Measurements from ENCODE around the gene CNOT6.
"Not testable (repeated sequence)": the region's sequence is repeated elsewhere in the genome, so short reads cannot be mapped to it uniquely, and the experiment has no call there.

CNOT6 gene

DNA sequence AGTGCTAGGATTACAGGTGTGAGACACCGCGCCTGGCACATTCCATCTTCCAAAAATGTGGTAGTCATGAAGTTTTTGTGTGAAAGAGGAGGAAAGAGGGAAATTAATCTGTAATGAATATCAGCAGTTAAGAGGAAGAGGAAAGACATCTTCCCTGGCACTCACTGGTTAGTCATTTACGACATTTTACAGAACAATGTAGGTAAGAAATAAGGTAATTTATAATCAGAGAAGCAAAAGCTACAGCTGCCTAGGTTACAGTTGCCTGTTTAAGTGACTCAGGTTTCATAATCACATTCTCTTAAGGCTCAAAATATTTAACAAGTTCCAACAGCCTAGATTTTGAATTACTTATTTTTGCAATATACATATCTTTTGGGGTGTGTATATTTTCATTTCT lies 26.9 kb downstream of the CNOT6 start:
- DNase-seq, result no peak

DNA sequence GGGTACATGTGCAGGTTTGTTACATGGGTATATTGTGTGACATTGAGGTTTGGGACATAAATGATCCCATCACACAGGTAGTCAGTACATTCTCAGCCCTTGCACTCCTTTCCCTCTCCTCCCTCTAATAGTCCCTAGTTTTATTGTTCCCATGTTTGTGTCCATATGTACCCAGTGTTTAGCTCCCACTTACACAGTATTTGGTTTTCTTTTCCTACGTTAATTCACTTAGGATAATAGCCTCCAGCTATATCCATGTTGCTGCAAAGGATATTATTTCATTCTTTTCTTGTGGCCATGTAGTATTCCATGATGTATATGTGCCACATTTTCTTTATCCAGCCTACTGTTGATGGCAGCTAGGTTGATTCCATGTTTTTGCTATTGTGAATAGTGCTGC lies 27.4 kb downstream of the CNOT6 start:
- DNase-seq, result no peak

DNA sequence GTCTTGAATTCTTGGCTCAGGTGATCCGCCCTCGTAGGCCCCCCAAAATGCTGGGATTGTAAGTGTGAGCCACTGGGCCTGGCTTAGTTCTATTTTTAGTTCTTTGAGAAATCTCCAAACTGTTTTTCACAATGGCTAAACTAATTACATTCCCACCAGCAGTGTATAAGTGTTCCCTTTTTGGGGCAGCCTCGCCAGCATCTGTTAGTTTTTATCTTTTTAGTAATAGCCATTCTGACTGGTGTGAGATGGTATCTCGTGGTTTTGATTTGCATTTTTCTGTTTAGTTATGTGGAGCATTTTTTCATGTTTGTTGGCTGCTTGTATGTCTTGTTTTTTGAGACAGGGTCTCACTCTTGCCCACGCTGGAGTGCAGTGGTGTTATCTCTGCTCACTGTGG lies 28.2 kb downstream of the CNOT6 start:
- no peak for DNase-seq

- DNase-seq, result no peak
These were observed 29.7 kb downstream of the CNOT6 start for GRCh38 chr5:180523629-180524466.

- DNase-seq, result no peak
These were observed 31.2 kb downstream of the CNOT6 start for GRCh38 chr5:180525399-180525798.

DNA sequence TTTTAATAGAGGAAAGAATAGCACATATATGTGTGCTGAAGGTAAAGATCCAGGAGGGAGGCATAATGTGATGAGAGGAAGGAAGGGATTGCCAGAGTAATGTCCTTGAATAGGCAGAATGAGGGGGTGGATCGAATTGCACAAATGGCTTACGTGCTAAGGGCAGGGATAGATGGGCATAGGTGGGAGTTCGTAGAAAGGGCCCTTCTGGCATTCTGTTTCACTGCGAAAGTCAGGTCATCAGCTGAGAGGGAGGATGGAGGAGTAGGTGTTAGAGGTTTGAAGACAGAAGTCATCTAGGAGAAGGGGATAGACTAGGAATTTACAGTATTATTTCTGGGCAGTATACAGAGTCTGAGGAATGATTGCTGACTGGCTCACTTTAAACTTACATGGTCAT lies 32.1 kb downstream of the CNOT6 start:
- DNase-seq, result no peak

GRCh38 chr5:180527659-180528058 lies 33.5 kb downstream of the CNOT6 start:
- DNase-seq, result no peak

DNA sequence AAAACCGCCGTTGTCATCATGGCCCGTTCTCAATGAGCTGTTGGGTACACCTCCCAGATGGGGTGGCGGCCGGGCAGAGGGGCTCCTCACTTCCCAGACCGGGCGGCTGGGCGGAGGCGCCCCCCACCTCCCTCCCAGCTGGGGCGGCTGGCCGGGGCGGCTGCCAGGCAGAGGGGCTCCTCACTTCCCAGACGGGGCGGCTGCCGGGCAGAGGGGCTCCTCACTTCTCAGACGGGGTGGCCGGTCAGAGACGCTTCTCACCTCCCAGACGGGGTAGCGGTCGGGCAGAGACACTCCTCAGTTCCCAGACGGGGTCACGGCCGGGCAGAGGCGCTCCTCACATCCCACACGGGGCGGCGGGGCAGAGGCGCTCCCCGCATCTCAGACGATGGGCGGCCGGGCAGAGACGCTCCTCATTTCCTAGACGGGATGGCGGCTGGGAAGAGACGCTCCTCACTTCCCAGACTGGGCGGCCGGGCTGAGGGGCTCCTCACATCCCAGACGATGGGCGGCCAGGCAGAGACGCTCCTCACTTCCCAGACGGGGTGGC lies 36.9 kb downstream of the CNOT6 start:
- not testable (repeated sequence) for DNase-seq

DNA sequence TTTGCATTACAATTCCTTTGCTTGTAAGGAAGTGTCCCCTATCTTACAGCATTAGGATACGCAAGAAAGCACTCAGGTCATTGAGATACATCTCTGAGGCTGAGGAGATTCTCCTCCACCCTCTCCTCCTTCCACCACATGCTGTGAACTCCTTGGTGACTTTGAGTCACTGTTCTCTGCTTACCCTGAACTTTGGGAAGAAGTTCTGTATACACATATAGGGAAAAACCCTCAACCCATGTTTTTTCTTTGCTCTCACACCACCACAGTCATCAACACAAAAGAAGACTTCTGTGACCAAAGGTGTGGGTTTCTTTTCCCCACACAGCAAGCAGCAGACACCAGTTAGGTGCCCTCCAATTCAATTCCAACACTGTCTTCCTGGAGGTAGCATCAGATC lies 38.1 kb downstream of the CNOT6 start:
- DNase-seq, result no peak

GRCh38 chr5:180533845-180534244 lies 39.7 kb downstream of the CNOT6 start:
- no peak for DNase-seq

DNA sequence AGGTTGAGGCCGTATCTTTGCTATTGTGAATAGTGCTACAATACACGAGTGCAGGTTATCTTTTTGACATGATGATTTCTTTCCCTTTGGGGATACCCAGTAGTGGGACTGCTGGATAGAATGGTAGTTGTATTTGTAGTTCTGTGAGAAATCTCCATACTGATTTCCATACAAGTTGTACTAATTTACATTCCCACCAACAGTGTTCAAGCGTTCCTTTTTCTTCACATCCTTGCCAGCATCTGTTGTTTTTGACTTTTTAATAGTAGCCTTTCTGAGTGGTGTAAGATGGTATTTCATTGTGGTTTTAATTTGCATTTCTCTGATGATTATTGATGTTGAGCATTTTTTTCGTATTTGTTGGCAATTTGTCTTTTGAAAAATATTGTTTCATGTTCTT lies 41.4 kb downstream of the CNOT6 start:
- DNase-seq, result no peak

GRCh38 chr5:180540050-180540694 lies 46.0 kb downstream of the CNOT6 start:
- no peak for DNase-seq

GRCh38 chr5:180541710-180542109 lies 47.5 kb downstream of the CNOT6 start:
- no peak for DNase-seq

- DNase-seq, result no peak
These were observed 51.1 kb downstream of the CNOT6 start for GRCh38 chr5:180545248-180545647.

GRCh38 chr5:180548563-180548962 lies 54.4 kb downstream of the CNOT6 start:
- no peak for DNase-seq

DNA sequence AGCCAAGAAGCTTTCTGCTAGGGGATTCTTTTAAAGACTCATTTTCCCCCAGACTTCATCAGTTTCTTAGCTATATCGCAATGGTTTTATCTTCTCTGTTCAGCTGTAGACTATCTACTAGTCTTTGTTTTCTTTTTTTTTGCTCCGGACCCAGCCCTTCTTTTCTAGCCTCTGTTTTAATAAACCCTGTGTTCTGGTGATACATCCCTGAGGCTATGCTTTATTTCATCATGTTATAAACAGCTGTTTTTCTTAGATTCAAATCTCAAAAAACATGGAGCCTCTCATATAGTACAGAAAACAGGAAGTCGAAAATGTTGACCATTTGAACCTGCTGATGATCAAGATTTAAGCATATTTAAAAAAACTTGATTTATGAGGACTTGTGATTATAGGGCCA lies 59.4 kb downstream of the CNOT6 start:
- DNase-seq, result no peak

DNA sequence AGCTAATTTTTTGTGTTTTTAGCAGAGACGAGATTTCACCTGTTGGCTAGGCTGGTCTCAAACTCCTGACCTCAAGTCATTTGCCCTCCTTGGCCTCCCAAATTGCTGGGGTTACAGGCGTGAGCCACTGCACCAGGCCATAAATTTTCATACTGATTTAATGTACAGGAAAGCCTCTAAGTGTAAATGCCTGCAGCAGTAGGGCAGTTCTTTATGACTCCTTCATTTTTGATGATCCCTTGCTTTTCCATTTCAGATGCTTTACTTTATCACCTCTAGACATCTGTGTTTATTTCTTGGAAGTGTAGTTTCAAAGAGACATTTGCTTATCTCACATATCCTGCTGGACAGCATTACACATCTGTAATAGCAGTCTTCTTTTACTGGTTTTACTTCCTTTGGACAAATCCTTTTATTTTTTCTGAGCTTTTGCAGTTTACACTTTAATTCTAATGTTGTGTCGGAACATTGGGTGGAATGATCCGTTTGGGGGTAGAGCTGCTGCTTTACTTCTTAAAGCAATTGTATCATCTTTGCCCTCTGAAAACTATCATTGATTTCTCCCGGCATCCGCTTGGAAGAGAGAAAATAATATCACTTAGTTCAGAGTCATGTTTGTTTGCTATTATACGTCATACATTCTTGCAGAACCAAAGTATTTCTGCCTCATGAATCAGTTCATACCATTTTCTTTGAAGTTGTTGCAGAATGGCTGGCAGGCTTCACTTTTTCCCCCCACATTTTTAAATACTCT lies 61.2 kb downstream of the CNOT6 start:
- DNase-seq, result no peak

DNA sequence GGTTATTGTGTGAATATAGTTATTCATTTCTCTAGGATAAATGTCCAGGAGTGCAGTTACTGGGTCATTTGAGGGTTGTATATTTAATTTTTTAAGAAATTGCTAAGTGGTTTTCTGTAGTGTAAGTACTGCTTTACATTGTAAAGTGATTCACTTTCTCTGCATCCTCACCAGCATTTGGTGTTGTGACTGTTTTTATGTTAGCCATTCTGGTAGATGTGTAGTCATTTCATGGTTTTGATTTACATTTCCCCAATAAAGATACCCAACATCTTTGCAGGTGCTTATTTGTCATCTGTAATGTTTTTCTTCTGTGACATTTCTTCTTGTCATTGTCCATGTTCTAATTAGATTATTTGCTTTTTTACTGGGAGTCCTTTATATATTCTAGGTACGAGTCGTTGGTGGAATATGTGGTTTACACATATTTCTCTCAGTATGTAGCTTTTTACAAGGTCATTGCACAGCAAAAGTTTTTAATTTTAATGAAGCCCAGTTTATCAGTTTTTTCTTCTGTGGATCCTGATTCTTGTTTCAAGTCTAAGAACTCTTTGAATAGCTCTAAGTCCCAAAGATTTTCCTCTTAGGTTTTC lies 63.1 kb downstream of the CNOT6 start:
- DNase-seq, result no peak

GRCh38 chr5:180558232-180558631 lies 64.1 kb downstream of the CNOT6 start:
- no peak for DNase-seq

- DNase-seq, result peak; percentile 30
These were observed 69.8 kb downstream of the CNOT6 start for GRCh38 chr5:180563994-180564393.

DNA sequence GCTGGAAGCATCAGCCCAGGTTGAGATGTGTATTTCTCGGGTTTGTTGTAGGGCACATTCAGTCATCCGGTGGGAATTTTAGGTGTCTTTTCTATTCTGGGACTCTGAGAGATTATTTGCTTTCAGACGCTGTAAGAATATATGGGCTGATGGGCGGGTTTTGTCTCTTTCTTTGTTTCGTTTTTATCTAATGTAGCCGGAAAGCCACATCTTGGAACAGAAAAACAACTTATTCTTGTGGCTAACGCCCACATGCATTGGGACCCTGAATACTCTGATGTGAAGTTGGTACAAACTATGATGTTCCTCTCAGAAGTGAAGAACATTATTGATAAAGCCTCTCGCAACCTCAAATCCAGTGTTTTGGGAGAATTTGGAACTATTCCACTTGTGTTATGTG lies 74.7 kb downstream of the CNOT6 start:
- no peak for DNase-seq

DNA sequence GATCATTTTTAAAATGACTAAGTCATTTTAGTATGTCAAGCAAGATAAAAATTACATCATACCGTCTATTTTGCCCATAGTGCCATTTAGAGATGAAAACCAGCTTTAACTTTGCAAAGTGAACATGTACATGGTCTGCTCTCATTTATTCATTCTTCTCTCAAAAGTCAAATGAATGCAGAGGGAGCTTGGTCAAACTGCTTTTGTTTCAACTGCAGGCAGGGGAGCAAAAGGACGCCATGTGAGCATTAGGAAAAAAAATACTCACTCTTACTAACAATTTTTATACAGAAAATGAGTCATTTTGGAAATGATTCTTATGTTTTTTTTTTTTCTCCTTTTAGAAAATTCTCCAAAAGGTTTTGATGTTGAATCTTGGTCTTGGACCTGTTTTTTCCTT lies 81.4 kb downstream of the CNOT6 start:
- no peak for DNase-seq

DNA sequence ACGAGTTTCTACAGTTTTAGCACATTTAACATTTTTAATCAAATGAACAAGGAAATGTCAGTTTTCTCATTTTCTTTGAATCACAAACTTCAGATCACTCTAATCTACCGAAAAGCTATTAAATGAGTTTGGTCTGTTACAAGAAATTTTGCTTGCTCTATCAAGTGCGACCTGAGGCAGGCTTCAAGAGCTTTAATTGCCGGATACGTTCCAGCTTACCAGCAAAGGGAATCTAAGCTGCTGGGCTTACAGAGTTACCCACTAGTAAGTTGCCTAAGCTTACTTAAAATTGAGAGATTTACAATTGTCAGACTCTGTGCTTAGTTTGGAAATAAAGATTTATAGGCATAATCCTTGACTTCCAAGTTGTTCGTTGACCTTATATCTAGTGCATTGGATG lies 86.5 kb downstream of the CNOT6 start:
- no peak for DNase-seq

All from stimulated activated CD4-positive, alpha-beta T cell treated with anti-CD3 and anti-CD28 coated beads, Interleukin-1b, Interleukin-23, amount 100 ng/mL, for 48 hours (primary cell).